Fibroblast of lung (primary cell): Measurements from ENCODE around the gene PSMB2.

Experiments used
- CTCF ChIP-seq, 2 donors: IDR thresholded peaks in 1 of 2; conservative IDR thresholded peaks in 1 of 2; 1 replicate in 1 of 2; 2 replicates in 1 of 2; pipeline ENCODE4 v1.5.1; 2011 to 2012; ENCODE audit warnings: low read length in 2 of 2, control low read depth in 1 of 2, inconsistent platforms in 1 of 2, low read depth in 1 of 2, mild to moderate bottlenecking in 1 of 2
- EZH2 ChIP-seq: IDR thresholded peaks from 2 replicates; pipeline ENCODE4 v1.5.1; 2012; ENCODE audit warnings: low read length, control low read depth, mild to moderate bottlenecking; ENCODE audit errors: missing control alignments

GRCh38 chr1:35571263-35571662, 70.1 kb downstream of the PSMB2 start:
- TF ChIP-seq CTCF (conservative IDR thresholded peaks at IDR 0.05 in 1 of 2, IDR thresholded peaks at IDR 0.05 in 1 of 2; ENCODE audit: low read depth in 1 of 2, low read length in 2 of 2) (no peak), EZH2 (no peak)
